A673 (cell line): ENCODE results near the gene SYPL2.

Experiments
- CTCF ChIP-seq: fragments of 300-800, 200-600 bp; sonication (generic); conservative IDR thresholded peaks from 2 replicates; pipeline ENCODE4 v1.5.1; 2017; ENCODE audit warnings: low read depth, mild to moderate bottlenecking, antibody characterized with exemption, low read length, moderate library complexity, mixed read lengths
- EZH2 ChIP-seq: fragments of 200-600 bp; sonication (generic); IDR thresholded peaks from 2 replicates; pipeline ENCODE4 v1.6.1; 2017; ENCODE audit warnings: borderline replicate concordance, low read depth, mild to moderate bottlenecking, mixed read lengths, antibody characterized with exemption, low read length; ENCODE audit not compliant: poor library complexity, severe bottlenecking

DNA sequence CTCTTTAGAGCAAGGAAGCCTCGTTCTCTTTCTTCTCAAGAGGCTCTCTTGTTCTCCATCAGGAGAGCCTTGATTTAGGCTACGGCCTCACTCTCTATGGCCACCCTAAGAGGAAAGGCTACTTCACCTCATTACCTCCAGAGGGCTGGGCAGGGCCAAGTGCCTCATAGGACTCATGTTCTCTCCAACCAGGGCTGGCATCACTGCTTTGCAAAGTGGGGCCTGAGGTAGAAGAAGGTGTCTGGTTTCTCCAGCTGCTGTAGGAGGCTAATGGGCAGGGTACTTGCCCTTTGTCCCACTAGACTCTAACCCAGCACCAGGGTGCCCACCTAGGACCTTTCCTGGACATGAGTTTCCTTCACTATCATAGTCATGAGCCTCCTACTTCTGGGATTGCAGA lies 15.3 kb downstream of the SYPL2 start:
- TF ChIP-seq CTCF (no peak), EZH2 (no peak)
